Lower leg skin (tissue), 4 donors: ENCODE data around the gene AKT1S1. TPM values are rescaled to one million over a fixed set of nuclear protein-coding genes. Genes with fewer than 3 reads are reported as not detected.

Experiments
- DNase-seq, 2 donors: peaks; one replicate each; pipeline ENCODE4 v3.0.0-alpha.2; 2019; ENCODE audit warnings: low spot score in 2 of 2
- H3K4me3 ChIP-seq: fragments of 200-600 bp; sonication (generic); 2 replicates; pipeline ENCODE4 v1.5.1; 2017; ENCODE audit warnings: mild to moderate bottlenecking, low read depth; ENCODE audit not compliant: poor library complexity, severe bottlenecking
- POLR2A ChIP-seq, 2 donors: fragments of 450-650 bp; IDR thresholded peaks; one replicate each; pipeline ENCODE4 v1.6.1; 2016 to 2017; ENCODE audit warnings: antibody characterized with exemption in 2 of 2, mild to moderate bottlenecking in 1 of 2, moderate library complexity in 1 of 2
- WGBS, 2 donors: methylation state at CpG; one replicate each; pipeline ENCODE4 v1.1.5; 2018; 5-methylcytosine and 5-hydroxymethylcytosine counted together
- intact Hi-C: fragments of 100-400 bp; cut with DNase I; formaldehyde crosslinking; loops from one replicate; pipeline ENCODE4 v1.15.0; 2023; ENCODE audit warnings: low total_unique reads
- total RNA-seq, 4 donors: library from RNA; depleted of rRNA; stranded (reverse); fragments of >200 nt; gene quantifications; one replicate each; pipeline ENCODE4 v1.1.0, GENCODE V29; 2016
- TF ChIP-seq, protein P1 (sequence below), 3 donors: fragments of 450-650 bp; IDR thresholded peaks; one replicate each; pipeline ENCODE4 v1.5.1; 2016; ENCODE audit warnings: antibody characterized with exemption in 3 of 3, mild to moderate bottlenecking in 3 of 3, moderate library complexity in 2 of 3

Gene AKT1S1
- total RNA-seq, 4 donors from 2014 or later: 15.3 to 28.9 (median 23.8) TPM

GRCh38 chr19:49839713-49840112 is 37.4 kb downstream of the AKT1S1 start:
- intact Hi-C loops: no loop called here
- no peak for TF ChIP-seq POLR2A (IDR thresholded peaks at IDR 0.05)
- TF ChIP-seq, protein P1, sequence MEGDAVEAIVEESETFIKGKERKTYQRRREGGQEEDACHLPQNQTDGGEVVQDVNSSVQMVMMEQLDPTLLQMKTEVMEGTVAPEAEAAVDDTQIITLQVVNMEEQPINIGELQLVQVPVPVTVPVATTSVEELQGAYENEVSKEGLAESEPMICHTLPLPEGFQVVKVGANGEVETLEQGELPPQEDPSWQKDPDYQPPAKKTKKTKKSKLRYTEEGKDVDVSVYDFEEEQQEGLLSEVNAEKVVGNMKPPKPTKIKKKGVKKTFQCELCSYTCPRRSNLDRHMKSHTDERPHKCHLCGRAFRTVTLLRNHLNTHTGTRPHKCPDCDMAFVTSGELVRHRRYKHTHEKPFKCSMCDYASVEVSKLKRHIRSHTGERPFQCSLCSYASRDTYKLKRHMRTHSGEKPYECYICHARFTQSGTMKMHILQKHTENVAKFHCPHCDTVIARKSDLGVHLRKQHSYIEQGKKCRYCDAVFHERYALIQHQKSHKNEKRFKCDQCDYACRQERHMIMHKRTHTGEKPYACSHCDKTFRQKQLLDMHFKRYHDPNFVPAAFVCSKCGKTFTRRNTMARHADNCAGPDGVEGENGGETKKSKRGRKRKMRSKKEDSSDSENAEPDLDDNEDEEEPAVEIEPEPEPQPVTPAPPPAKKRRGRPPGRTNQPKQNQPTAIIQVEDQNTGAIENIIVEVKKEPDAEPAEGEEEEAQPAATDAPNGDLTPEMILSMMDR (IDR thresholded peaks at IDR 0.05): no peak
- no peak for DNase-seq
- no peak overlapping the region for H3K4me3 ChIP-seq
- 90 to 91% methylated on average over 11 of the region's 11 CpGs for WGBS, 2 donors

GRCh38 chr19:49838885-49839588 is 38.1 kb downstream of the AKT1S1 start:
- DNase-seq: no peak
- TF ChIP-seq POLR2A (IDR thresholded peaks at IDR 0.05): no peak
- TF ChIP-seq, protein P1 (IDR thresholded peaks at IDR 0.05): no peak
- intact Hi-C loops: no loop called here
- H3K4me3 ChIP-seq: no peak overlapping the region
- WGBS, 2 donors: 93 to 95% methylated on average over 18 of the region's 18 CpGs

GRCh38 chr19:49837425-49837824 is 39.7 kb downstream of the AKT1S1 start:
- H3K4me3 ChIP-seq: no peak overlapping the region
- WGBS, 2 donors: 95 to 99% methylated on average over 9 of the region's 9 CpGs

DNA sequence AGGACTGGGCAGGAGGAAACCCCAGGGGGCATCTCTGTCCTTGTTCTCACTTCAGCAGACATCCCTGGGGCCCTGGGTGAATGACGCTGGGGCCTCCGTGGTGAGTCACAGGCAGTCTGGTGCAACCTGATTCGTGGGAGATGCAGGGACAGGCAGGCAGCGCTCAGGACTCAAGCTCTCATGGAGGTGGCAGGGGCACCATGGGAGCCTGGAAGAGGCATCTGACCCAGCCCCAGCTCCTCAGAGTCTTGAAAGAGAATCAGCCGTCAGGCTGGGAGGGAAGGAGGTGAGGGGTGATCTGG is 40.2 kb downstream of the AKT1S1 start:
- TF ChIP-seq, protein P1 (IDR thresholded peaks at IDR 0.05): no peak
- TF ChIP-seq POLR2A (IDR thresholded peaks at IDR 0.05): no peak
- DNase-seq: no peak
- intact Hi-C loops: no loop called here
- H3K4me3 ChIP-seq: no peak overlapping the region
- 84 to 91% methylated on average over 3 to 5 of the region's 5 CpGs for WGBS, 2 donors

More at GRCh38 chr19:49837425-49837824, 39.7 kb downstream of the AKT1S1 start:
- intact Hi-C loops: no loop called here
- TF ChIP-seq, protein P1 (IDR thresholded peaks at IDR 0.05): no peak
- no peak for DNase-seq

- WGBS, 2 donors: 91 to 94% methylated on average over 15 to 20 of the region's 20 CpGs
- DNase-seq: no peak
- no peak overlapping the region for H3K4me3 ChIP-seq
- intact Hi-C loops: no loop called here
- no peak for TF ChIP-seq POLR2A (IDR thresholded peaks at IDR 0.05)
- TF ChIP-seq, protein P1 (IDR thresholded peaks at IDR 0.05): no peak
These were observed 40.8 kb downstream of the AKT1S1 start for GRCh38 chr19:49836176-49837008.
